GM06990 (cell line): ENCODE data around the gene PCSK7.

Experiments used
- DNase-seq: peaks from one replicate; pipeline ENCODE4 v3.0.0-alpha.2; 2011; ENCODE audit not compliant: insufficient read length; ENCODE audit errors: extremely low read depth
- H3K27me3 ChIP-seq: replicated peaks from 2 replicates; pipeline ENCODE4 v1.6.0; 2011; ENCODE audit warnings: low read length; ENCODE audit not compliant: control insufficient read depth, insufficient read depth
- H3K36me3 ChIP-seq: 2 replicates; pipeline ENCODE4 v1.5.1; 2011; ENCODE audit warnings: low read length; ENCODE audit not compliant: control insufficient read depth, insufficient read depth
- H3K4me3 ChIP-seq: replicated peaks from 2 replicates; pipeline ENCODE4 v1.5.1; 2011; ENCODE audit warnings: low read depth, mild to moderate bottlenecking, control low read depth, low read length
- TF ChIP-seq, protein P1 (sequence below): IDR thresholded peaks from 2 replicates; pipeline ENCODE4 v1.5.1; 2011; ENCODE audit warnings: low read length, control low read depth, mild to moderate bottlenecking, inconsistent platforms; ENCODE audit not compliant: insufficient read depth, poor library complexity, severe bottlenecking

Gene PCSK7

DNA sequence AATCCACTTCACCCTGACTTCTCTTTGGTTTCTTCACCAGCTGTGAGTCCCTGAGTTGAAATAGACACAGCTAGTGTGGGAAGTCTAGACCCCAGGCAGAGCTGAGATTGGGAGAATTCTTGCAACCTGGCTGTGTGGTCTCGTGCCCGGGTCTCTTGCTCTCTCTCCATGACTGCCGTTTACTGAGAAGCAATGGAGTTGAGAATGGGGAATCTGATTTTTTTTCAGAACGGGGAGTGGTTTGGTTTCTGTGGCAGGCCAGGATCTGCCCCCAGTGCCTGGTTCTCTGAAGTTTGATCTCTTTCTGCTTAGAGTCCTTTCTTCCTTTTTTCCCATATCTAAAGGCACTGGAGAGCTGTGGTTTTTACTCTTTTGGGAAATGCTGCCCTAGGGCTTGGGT is 51.9 kb downstream of the PCSK7 start:
- no peak for DNase-seq
- TF ChIP-seq, protein P1, sequence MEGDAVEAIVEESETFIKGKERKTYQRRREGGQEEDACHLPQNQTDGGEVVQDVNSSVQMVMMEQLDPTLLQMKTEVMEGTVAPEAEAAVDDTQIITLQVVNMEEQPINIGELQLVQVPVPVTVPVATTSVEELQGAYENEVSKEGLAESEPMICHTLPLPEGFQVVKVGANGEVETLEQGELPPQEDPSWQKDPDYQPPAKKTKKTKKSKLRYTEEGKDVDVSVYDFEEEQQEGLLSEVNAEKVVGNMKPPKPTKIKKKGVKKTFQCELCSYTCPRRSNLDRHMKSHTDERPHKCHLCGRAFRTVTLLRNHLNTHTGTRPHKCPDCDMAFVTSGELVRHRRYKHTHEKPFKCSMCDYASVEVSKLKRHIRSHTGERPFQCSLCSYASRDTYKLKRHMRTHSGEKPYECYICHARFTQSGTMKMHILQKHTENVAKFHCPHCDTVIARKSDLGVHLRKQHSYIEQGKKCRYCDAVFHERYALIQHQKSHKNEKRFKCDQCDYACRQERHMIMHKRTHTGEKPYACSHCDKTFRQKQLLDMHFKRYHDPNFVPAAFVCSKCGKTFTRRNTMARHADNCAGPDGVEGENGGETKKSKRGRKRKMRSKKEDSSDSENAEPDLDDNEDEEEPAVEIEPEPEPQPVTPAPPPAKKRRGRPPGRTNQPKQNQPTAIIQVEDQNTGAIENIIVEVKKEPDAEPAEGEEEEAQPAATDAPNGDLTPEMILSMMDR: no peak
- H3K4me3 ChIP-seq: peak overlapping the region; percentile 85
- no peaks in the 10 kb centered on the region for H3K27me3 ChIP-seq
- H3K36me3 ChIP-seq: peaks cover 6% of the 10 kb centered on the region

DNA sequence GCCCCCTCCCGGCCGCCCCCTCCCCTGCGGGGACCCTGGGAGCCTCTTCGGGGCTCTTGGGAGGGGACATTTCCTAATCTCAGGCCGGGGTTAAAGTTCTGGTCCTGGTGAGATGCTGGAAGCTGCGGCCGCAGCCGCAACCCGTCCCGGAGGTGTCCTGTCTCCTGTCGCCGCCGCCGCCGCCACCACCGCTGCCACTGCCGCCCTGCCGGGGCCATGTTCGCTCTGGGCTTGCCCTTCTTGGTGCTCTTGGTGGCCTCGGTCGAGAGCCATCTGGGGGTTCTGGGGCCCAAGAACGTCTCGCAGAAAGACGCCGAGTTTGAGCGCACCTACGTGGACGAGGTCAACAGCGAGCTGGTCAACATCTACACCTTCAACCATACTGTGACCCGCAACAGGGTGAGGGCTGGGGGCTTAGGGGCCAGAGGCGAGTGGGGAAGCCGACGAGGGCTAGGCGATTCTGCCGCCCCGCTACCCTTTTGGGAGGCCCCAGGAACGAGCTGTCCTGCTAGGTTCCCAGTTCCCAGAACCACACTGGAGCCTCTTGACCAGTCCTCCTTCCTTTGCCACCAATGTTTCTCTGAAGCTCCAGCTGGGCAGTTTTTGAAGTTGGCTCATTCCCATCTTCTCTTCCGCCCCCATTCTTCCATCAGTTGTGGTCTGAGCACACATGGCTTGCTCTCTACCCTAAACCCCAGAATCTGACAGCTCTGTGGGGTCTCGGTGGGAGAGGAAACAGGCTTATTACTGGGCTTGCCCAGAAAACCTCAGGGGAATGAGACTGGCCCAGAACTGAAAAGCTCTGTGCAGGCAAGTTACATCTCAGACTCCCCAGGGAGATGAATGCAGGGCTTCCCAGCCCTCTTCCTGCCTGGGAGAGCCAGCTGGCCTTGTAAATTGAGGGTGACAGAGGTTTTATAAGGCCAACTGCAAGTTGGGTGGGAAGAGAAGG is 52.5 kb downstream of the PCSK7 start:
- DNase-seq: peak; percentile 51
- H3K36me3 ChIP-seq: peaks cover 6% of the 10 kb centered on the region
- no peaks in the 10 kb centered on the region for H3K27me3 ChIP-seq
- peak overlapping the region; percentile 85 for H3K4me3 ChIP-seq
- TF ChIP-seq, protein P1: no peak

- peak within 1 kb of the TSS; percentile 85 for H3K4me3 ChIP-seq
- no peaks in the 10 kb centered on the region for H3K27me3 ChIP-seq
- peak; percentile 91 for DNase-seq
- TF ChIP-seq, protein P1: no peak
- peaks cover 6% of the 10 kb centered on the region for H3K36me3 ChIP-seq
Measured at GRCh38 chr11:117178210-117179034, 53.5 kb downstream of the PCSK7 start, which contains the start of gene SIDT2. Gene SIDT2, plus strand, starts transcription at chr11:117178743. Its CDS starts 521 bp downstream, at chr11:117179264.

- Histone ChIP-seq H3K36me3 (peaks cover 5% of the 10 kb centered on the region), H3K4me3 (peak overlapping the region; percentile 85), H3K27me3 (no peaks in the 10 kb centered on the region)
- TF ChIP-seq, protein P1: no peak
- DNase-seq: no peak
Measured at GRCh38 chr11:117177534-117178209, 54.2 kb downstream of the PCSK7 start.

GRCh38 chr11:117176186-117176585 is 55.7 kb downstream of the PCSK7 start:
- DNase-seq: no peak
- no peaks in the 10 kb centered on the region for H3K27me3 ChIP-seq
- TF ChIP-seq, protein P1: no peak
- peaks cover 2% of the 10 kb centered on the region for H3K36me3 ChIP-seq
- no peak overlapping the region for H3K4me3 ChIP-seq
